ENCODE results near the gene HECTD2. TPM values are rescaled to one million over a fixed set of nuclear protein-coding genes. Genes with fewer than 3 reads are reported as not detected.
"Not testable (repeated sequence)": the region's sequence is repeated elsewhere in the genome, so short reads cannot be mapped to it uniquely, and the experiment has no call there.

HECTD2 gene
- total RNA-seq, 1 donor from 2014 or later, result 1.6 TPM

- Histone ChIP-seq H3K4me3 (ENCODE audit: low read depth, low read length) (no peak overlapping the region), H3K36me3 (ENCODE audit: control insufficient read depth, insufficient read depth, low read length) (no peaks in the 10 kb centered on the region), H3K27me3 (ENCODE audit: control insufficient read depth, insufficient read depth, low read length) (peaks cover 1% of the 10 kb centered on the region)
- no peak for TF ChIP-seq CTCF (IDR thresholded peaks at IDR 0.05; ENCODE audit: insufficient read depth, low read length, severe bottlenecking)
- FAIRE-seq (no peak), DNase-seq (ENCODE audit: low read depth) (no peak)
These were observed 116.0 kb downstream of the HECTD2 start for GRCh38 chr10:91525896-91526712.

- FAIRE-seq (no peak), DNase-seq (ENCODE audit: low read depth) (no peak)
- Histone ChIP-seq H3K36me3 (ENCODE audit: control insufficient read depth, insufficient read depth, low read length) (no peaks in the 10 kb centered on the region), H3K4me3 (ENCODE audit: low read depth, low read length) (no peak overlapping the region), H3K27me3 (ENCODE audit: control insufficient read depth, insufficient read depth, low read length) (peaks cover 1% of the 10 kb centered on the region)
- TF ChIP-seq CTCF (IDR thresholded peaks at IDR 0.05; ENCODE audit: insufficient read depth, low read length, severe bottlenecking), result no peak
These were observed 117.9 kb downstream of the HECTD2 start for GRCh38 chr10:91528080-91528479.

GRCh38 chr10:91528768-91529167, 118.6 kb downstream of the HECTD2 start:
- FAIRE-seq, result no peak
- no peak for DNase-seq (ENCODE audit: low read depth)

GRCh38 chr10:91534789-91535188, 124.6 kb downstream of the HECTD2 start:
- not testable (repeated sequence) for H3K36me3 ChIP-seq (ENCODE audit: control insufficient read depth, insufficient read depth, low read length); H3K4me3 ChIP-seq (ENCODE audit: low read depth, low read length); FAIRE-seq; H3K27me3 ChIP-seq (ENCODE audit: control insufficient read depth, insufficient read depth, low read length); DNase-seq (ENCODE audit: low read depth)

More at GRCh38 chr10:91528768-91529167, 118.6 kb downstream of the HECTD2 start:
- Histone ChIP-seq H3K4me3 (ENCODE audit: low read depth, low read length) (no peak overlapping the region), H3K36me3 (ENCODE audit: control insufficient read depth, insufficient read depth, low read length) (no peaks in the 10 kb centered on the region), H3K27me3 (ENCODE audit: control insufficient read depth, insufficient read depth, low read length) (peaks cover 1% of the 10 kb centered on the region)
- no peak for TF ChIP-seq CTCF (IDR thresholded peaks at IDR 0.05; ENCODE audit: insufficient read depth, low read length, severe bottlenecking)

GRCh38 chr10:91536111-91536510, 126.0 kb downstream of the HECTD2 start:
- DNase-seq (ENCODE audit: low read depth) (no peak), FAIRE-seq (no peak)
- H3K36me3 ChIP-seq (ENCODE audit: control insufficient read depth, insufficient read depth, low read length), result no peaks in the 10 kb centered on the region
- no peaks in the 10 kb centered on the region for H3K27me3 ChIP-seq (ENCODE audit: control insufficient read depth, insufficient read depth, low read length)
- TF ChIP-seq CTCF (IDR thresholded peaks at IDR 0.05; ENCODE audit: insufficient read depth, low read length, severe bottlenecking), result no peak
- H3K4me3 ChIP-seq (ENCODE audit: low read depth, low read length), result no peak overlapping the region

GRCh38 chr10:91536733-91537132, 126.6 kb downstream of the HECTD2 start:
- no peak for TF ChIP-seq CTCF (IDR thresholded peaks at IDR 0.05; ENCODE audit: insufficient read depth, low read length, severe bottlenecking)

More at GRCh38 chr10:91536733-91537132, 126.6 kb downstream of the HECTD2 start:
- FAIRE-seq (no peak), DNase-seq (ENCODE audit: low read depth) (no peak)
- no peak overlapping the region for H3K4me3 ChIP-seq (ENCODE audit: low read depth, low read length)
- H3K27me3 ChIP-seq (ENCODE audit: control insufficient read depth, insufficient read depth, low read length), result no peaks in the 10 kb centered on the region
- no peaks in the 10 kb centered on the region for H3K36me3 ChIP-seq (ENCODE audit: control insufficient read depth, insufficient read depth, low read length)
